ENCODE data around the gene GABARAPL1. TPM values are rescaled to one million over a fixed set of nuclear protein-coding genes. Genes with fewer than 3 reads are reported as not detected.

GABARAPL1 gene
- total RNA-seq, 1 donor from 2014 or later: 44.2 TPM

DNA sequence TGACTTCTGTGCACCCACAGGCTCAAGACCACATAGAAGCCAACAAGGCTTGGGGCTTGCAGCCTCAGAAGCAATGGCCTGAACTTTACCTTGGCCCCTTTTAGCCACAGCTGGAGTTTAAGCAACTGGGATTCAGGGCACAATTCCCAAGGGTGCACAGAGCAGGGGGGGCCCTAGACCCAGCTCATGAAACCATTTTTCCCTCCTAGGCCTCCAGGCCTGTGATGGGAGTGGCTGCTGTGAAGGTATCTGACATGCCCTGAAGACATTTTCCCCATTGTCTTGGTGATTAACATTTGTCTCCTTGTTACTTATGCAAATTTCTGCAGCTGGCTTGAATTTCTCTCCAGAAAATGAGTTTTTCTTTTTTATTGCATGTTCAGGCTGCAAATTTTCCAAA lies 21.9 kb downstream of the GABARAPL1 start:
- H3K27me3 ChIP-seq (ENCODE audit: control insufficient read depth, insufficient read depth, low read length): no peaks in the 10 kb centered on the region
- no peak for DNase-seq (ENCODE audit: low read depth)
- H3K36me3 ChIP-seq (ENCODE audit: control insufficient read depth, insufficient read depth, low read length): no peaks in the 10 kb centered on the region
- no peak overlapping the region for H3K4me3 ChIP-seq (ENCODE audit: low read depth, low read length)
- no peak for TF ChIP-seq CTCF (IDR thresholded peaks at IDR 0.05; ENCODE audit: insufficient read depth, low read length, poor library complexity, severe bottlenecking)

- no peaks in the 10 kb centered on the region for H3K27me3 ChIP-seq (ENCODE audit: control insufficient read depth, insufficient read depth, low read length)
- no peak for DNase-seq (ENCODE audit: low read depth)
- peak; percentile 73 for TF ChIP-seq CTCF (IDR thresholded peaks at IDR 0.05; ENCODE audit: insufficient read depth, low read length, poor library complexity, severe bottlenecking)
Observed at GRCh38 chr12:10235761-10236631, 23.3 kb downstream of the GABARAPL1 start.

GRCh38 chr12:10236720-10237119 lies 24.0 kb downstream of the GABARAPL1 start:
- Histone ChIP-seq H3K27me3 (ENCODE audit: control insufficient read depth, insufficient read depth, low read length) (no peaks in the 10 kb centered on the region), H3K4me3 (ENCODE audit: low read depth, low read length) (no peak overlapping the region), H3K36me3 (ENCODE audit: control insufficient read depth, insufficient read depth, low read length) (no peaks in the 10 kb centered on the region)
- TF ChIP-seq CTCF (IDR thresholded peaks at IDR 0.05; ENCODE audit: insufficient read depth, low read length, poor library complexity, severe bottlenecking): no peak
- DNase-seq (ENCODE audit: low read depth): no peak

More at GRCh38 chr12:10235761-10236631, 23.3 kb downstream of the GABARAPL1 start:
- no peaks in the 10 kb centered on the region for H3K36me3 ChIP-seq (ENCODE audit: control insufficient read depth, insufficient read depth, low read length)
- no peak overlapping the region for H3K4me3 ChIP-seq (ENCODE audit: low read depth, low read length)

- H3K27me3 ChIP-seq (ENCODE audit: control insufficient read depth, insufficient read depth, low read length): no peaks in the 10 kb centered on the region
- no peaks in the 10 kb centered on the region for H3K36me3 ChIP-seq (ENCODE audit: control insufficient read depth, insufficient read depth, low read length)
- DNase-seq (ENCODE audit: low read depth): no peak
- TF ChIP-seq CTCF (IDR thresholded peaks at IDR 0.05; ENCODE audit: insufficient read depth, low read length, poor library complexity, severe bottlenecking): no peak
- no peak overlapping the region for H3K4me3 ChIP-seq (ENCODE audit: low read depth, low read length)
Observed at GRCh38 chr12:10238526-10238925, 25.8 kb downstream of the GABARAPL1 start.

- no peak for TF ChIP-seq CTCF (IDR thresholded peaks at IDR 0.05; ENCODE audit: insufficient read depth, low read length, poor library complexity, severe bottlenecking)
- H3K27me3 ChIP-seq (ENCODE audit: control insufficient read depth, insufficient read depth, low read length): no peaks in the 10 kb centered on the region
- H3K36me3 ChIP-seq (ENCODE audit: control insufficient read depth, insufficient read depth, low read length): no peaks in the 10 kb centered on the region
- DNase-seq (ENCODE audit: low read depth): no peak
- H3K4me3 ChIP-seq (ENCODE audit: low read depth, low read length): no peak overlapping the region
Observed at GRCh38 chr12:10241290-10241689, 28.6 kb downstream of the GABARAPL1 start.
